Measurements from ENCODE around the gene MS4A3. TPM values are rescaled to one million over a fixed set of nuclear protein-coding genes. Genes with fewer than 3 reads are reported as not detected.

Gene MS4A3
- total RNA-seq, 4 donors from 2014 or later, result not detected

DNA sequence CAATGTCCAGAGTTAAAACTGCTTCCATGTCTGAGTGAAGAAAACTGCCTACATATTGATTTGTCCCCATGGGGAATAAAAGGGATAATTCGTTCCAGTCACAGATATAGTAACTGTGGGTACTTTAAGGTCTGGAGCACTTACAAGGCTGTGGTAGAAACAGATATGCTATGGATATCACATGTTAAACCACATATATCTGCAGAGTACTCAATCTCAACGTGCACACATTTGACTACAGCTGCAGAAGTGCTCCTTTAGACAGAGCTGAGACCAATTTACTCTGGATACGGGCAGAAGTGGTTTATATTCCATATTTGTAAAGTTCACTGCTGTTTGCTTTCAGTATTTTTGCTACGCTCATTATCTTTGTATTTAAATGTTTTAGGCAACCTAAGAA lies 22.3 kb downstream of the MS4A3 start:
- ATAC-seq, result no peak
- TF ChIP-seq EP300 (IDR thresholded peaks at IDR 0.05) (no peak), POLR2A (IDR thresholded peaks at IDR 0.05) (no peak), POLR2AphosphoS5 (IDR thresholded peaks at IDR 0.05) (no peak)
- TF ChIP-seq, protein P1, sequence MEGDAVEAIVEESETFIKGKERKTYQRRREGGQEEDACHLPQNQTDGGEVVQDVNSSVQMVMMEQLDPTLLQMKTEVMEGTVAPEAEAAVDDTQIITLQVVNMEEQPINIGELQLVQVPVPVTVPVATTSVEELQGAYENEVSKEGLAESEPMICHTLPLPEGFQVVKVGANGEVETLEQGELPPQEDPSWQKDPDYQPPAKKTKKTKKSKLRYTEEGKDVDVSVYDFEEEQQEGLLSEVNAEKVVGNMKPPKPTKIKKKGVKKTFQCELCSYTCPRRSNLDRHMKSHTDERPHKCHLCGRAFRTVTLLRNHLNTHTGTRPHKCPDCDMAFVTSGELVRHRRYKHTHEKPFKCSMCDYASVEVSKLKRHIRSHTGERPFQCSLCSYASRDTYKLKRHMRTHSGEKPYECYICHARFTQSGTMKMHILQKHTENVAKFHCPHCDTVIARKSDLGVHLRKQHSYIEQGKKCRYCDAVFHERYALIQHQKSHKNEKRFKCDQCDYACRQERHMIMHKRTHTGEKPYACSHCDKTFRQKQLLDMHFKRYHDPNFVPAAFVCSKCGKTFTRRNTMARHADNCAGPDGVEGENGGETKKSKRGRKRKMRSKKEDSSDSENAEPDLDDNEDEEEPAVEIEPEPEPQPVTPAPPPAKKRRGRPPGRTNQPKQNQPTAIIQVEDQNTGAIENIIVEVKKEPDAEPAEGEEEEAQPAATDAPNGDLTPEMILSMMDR (IDR thresholded peaks at IDR 0.05), result no peak
- no peaks in the 10 kb centered on the region for H3K36me3 ChIP-seq
- peaks cover 0 to 5% (median 0%) of the 10 kb centered on the region in 3 donors for H3K9me3 ChIP-seq
- no peaks in the 10 kb centered on the region for H3K27me3 ChIP-seq
- no peaks in the 10 kb centered on the region for H3K4me1 ChIP-seq
- H3K27ac ChIP-seq, result no peak overlapping the region
- WGBS, 2 donors (ENCODE audit: low coverage in 1 of 2), result 70 to 74% methylated on average over 4 of the region's 4 CpGs
- no peak overlapping the region for H3K4me3 ChIP-seq

DNA sequence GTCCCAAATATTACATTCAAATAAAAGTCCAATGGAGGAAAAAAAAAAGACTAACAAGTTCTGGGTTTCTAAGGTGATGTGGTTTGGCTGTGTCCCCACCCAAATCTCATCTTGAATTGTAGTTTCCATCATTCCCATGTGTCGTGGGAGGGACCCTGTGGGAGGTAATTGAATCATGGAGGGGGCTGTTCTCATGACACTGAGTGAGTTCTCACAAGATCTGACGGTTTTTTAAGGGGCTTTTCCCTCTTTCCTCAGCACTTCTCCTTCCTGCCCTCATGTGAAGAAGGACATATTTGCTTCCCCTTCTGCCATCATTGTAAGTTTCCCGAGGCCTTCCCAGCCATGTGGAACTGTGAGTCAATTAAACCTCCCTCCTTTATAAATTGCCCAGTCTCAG lies 24.1 kb downstream of the MS4A3 start:
- TF ChIP-seq POLR2A (IDR thresholded peaks at IDR 0.05) (no peak), EP300 (IDR thresholded peaks at IDR 0.05) (no peak), POLR2AphosphoS5 (IDR thresholded peaks at IDR 0.05) (no peak)
- TF ChIP-seq, protein P1 (IDR thresholded peaks at IDR 0.05), result no peak
- peaks cover 0 to 5% (median 0%) of the 10 kb centered on the region in 3 donors for H3K9me3 ChIP-seq
- no peak overlapping the region for H3K27ac ChIP-seq
- no peaks in the 10 kb centered on the region for H3K4me1 ChIP-seq
- no peaks in the 10 kb centered on the region for H3K27me3 ChIP-seq
- ATAC-seq, result no peak
- H3K4me3 ChIP-seq, result no peak overlapping the region
- 67 to 80% methylated on average over 1 to 3 of the region's 3 CpGs for whole genome bisulfite sequencing, 2 donors (ENCODE audit: low coverage in 1 of 2)
- H3K36me3 ChIP-seq, result no peaks in the 10 kb centered on the region

DNA sequence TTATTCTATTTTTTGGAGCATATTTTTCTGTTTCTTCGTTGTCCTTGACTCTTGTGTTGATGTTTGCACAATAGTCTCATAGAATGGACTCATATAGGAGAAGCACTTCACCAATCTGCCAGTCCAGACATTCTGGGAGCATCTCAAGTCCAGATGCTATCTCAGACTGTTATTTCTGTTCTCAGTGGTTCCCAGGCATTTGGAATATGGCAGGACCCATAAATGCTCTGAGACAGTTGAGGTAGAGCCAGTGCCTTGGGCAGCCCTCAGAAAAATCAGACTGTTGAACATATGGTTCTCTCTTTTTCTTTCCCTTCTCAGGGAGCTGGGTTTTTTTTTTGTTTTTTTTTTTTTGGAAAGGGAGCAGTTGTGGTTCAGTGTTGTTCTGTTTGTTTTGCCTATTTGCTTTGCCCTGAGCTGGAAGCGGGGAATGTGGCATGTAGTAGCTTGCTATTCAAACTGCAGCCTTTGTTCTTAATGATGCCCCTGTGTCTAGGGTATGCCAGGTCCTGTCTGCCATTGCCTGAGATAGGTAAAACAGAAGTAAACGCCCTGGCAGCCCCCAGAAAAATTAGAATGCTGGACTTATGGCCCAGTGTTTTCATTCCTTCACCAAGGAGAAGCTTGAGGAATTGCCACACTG lies 28.3 kb downstream of the MS4A3 start:
- ATAC-seq, result no peak
- H3K27ac ChIP-seq, result no peak overlapping the region
- WGBS, 2 donors (ENCODE audit: low coverage in 1 of 2), result 56 to 78% methylated on average over 1 to 3 of the region's 3 CpGs

DNA sequence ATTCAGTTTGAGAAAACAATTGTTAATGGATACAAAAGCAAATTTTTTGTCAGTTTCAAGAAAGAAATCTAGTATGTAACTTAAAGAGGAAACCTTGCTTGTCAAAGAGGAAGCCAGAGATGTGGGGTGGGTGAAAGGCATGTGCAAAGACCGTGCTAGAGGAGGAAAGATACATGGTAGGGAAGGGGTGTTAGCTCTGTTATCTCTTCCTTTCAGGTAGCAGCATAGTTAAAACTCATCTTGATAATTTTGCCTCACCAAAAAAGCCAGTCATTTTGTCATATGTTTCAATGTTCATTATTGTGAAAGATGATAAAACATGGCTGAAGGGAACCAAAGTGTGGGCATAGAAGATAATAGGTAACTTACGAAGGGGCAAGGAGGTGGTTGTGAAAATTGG lies 29.4 kb downstream of the MS4A3 start:
- TF ChIP-seq POLR2AphosphoS5 (IDR thresholded peaks at IDR 0.05) (no peak), POLR2A (IDR thresholded peaks at IDR 0.05) (no peak), EP300 (IDR thresholded peaks at IDR 0.05) (no peak)
- TF ChIP-seq, protein P1 (IDR thresholded peaks at IDR 0.05), result no peak
- WGBS, 2 donors (ENCODE audit: low coverage in 1 of 2), result 61 to 72% methylated on average over 2 of the region's 2 CpGs
- ATAC-seq, result no peak
- no peaks in the 10 kb centered on the region for H3K9me3 ChIP-seq
- H3K36me3 ChIP-seq, result no peaks in the 10 kb centered on the region
- no peaks in the 10 kb centered on the region for H3K27me3 ChIP-seq
- H3K4me1 ChIP-seq, result no peaks in the 10 kb centered on the region
- H3K4me3 ChIP-seq, result no peak overlapping the region
- H3K27ac ChIP-seq, result no peak overlapping the region

More for the DNA sequence above, 28.3 kb downstream of the MS4A3 start:
- Histone ChIP-seq H3K9me3 (no peaks in the 10 kb centered on the region), H3K36me3 (no peaks in the 10 kb centered on the region), H3K4me1 (no peaks in the 10 kb centered on the region), H3K4me3 (no peak overlapping the region), H3K27me3 (no peaks in the 10 kb centered on the region)
- TF ChIP-seq EP300 (IDR thresholded peaks at IDR 0.05) (no peak), POLR2AphosphoS5 (IDR thresholded peaks at IDR 0.05) (no peak), POLR2A (IDR thresholded peaks at IDR 0.05) (no peak)
- TF ChIP-seq, protein P1 (IDR thresholded peaks at IDR 0.05), result no peak

DNA sequence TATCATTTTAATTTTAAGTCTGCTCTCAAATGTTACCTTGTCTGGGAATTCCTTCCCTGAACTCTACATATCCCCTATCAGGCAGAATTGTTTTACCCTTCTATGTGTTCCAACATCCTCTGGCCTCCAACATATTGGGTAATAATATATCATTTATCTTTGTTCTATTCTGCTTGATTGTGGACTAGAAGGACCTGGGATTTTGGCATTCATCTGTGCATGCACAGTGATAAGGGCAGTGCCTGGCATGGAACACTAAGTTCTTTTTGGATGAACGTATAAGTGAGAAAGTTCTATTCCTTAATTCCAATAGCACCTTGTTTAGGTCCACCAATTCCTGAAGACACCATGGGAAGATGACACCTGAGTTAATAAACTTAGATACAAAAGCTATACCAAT lies 30.8 kb downstream of the MS4A3 start:
- no peaks in the 10 kb centered on the region for H3K27me3 ChIP-seq
- H3K36me3 ChIP-seq, result no peaks in the 10 kb centered on the region
- 67 to 78% methylated on average over 1 of the region's 1 CpG for WGBS, 2 donors (ENCODE audit: low coverage in 1 of 2)
- no peak for ATAC-seq
- H3K4me1 ChIP-seq, result no peaks in the 10 kb centered on the region
- TF ChIP-seq EP300 (IDR thresholded peaks at IDR 0.05) (no peak), POLR2A (IDR thresholded peaks at IDR 0.05) (no peak), POLR2AphosphoS5 (IDR thresholded peaks at IDR 0.05) (no peak)
- TF ChIP-seq, protein P1 (IDR thresholded peaks at IDR 0.05), result no peak
- H3K27ac ChIP-seq, result no peak overlapping the region
- H3K4me3 ChIP-seq, result no peak overlapping the region
- H3K9me3 ChIP-seq, result no peaks in the 10 kb centered on the region
